Epithelial cell of proximal tubule (primary cell): ENCODE measurements around the gene ATRNL1. TPM values are rescaled to one million over a fixed set of nuclear protein-coding genes. Genes with fewer than 3 reads are reported as not detected.
"Not testable (repeated sequence)": the region's sequence is repeated elsewhere in the genome, so short reads cannot be mapped to it uniquely, and the experiment has no call there.

ENCODE experiments used
- DNase-seq: peaks from one replicate; pipeline ENCODE4 v3.0.0-alpha.2; 2011; ENCODE audit warnings: low read depth
- H3K4me3 ChIP-seq: 2 replicates; pipeline ENCODE4 v1.5.1; 2011; ENCODE audit warnings: low read depth, mild to moderate bottlenecking, low read length
- CTCF ChIP-seq: conservative IDR thresholded peaks from 2 replicates; pipeline ENCODE4 v1.5.1; 2012; ENCODE audit warnings: low read depth, mild to moderate bottlenecking, low read length
- total RNA-seq: library from RNA; depleted of rRNA; stranded (reverse); fragments of >200 nt; gene quantifications from 2 replicates; pipeline ENCODE4 v1.2.3, GENCODE V29; 2015

ATRNL1 gene
- total RNA-seq, 1 donor from 2014 or later: 12.4 TPM

DNA sequence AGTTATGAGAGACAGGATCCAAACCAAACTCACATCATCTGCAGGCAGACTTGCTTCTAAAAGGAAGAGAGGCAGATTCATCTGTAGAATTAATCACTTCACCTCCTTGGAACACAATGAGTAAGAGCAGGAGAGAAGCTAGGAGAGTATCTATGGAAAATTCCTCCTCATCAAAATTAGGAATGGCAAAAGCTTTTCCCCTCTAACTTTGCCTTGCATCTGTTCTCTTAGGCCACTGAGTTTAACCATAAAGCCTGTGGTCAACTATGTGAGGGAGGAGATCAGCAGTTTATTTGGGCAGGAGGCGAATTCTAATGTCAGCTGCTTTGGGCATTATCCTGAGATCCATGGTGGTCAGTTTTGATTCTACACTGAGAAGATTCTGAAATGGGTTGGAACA, 618.1 kb downstream of the ATRNL1 start:
- no peak overlapping the region for H3K4me3 ChIP-seq
- no peak for DNase-seq
- TF ChIP-seq CTCF: no peak

DNA sequence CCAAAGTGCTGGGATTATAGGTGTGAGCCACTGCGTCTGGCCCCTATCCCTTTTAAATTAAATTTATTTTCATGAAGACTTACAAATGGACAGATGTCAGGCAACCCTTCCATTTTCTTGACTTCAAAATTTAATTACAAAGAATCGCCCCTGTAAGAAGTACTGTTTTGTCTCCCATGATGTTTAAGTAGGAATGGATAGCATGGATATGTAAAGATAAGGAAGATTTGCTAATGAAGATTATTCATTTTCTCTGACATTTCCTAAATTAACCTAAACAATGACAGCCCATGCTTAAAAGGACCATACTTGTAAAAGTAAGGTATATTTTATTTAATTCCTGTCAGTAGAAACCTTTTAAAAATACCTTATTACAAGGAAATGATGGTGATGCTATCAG, 627.0 kb downstream of the ATRNL1 start:
- H3K4me3 ChIP-seq: no peak overlapping the region

DNA sequence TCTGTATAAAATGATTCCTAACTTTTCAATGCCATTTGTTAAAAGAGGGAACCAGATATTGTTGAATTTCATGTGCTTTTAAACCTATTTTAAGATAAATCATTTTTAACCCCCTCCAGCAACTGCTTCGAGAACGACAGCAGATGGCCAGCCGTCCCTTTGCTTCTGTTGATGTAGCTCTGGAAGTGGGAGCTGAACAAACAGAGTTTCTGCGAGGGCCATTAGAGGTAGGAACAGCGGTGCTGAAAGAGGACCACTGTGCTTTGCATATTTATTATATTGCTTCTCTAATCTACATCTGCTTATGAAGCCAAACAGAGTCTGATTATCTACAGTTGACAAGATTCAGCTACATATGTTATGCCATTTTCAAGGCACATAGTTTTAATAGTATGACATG, 634.0 kb downstream of the ATRNL1 start:
- no peak for DNase-seq
- TF ChIP-seq CTCF: no peak
- no peak overlapping the region for H3K4me3 ChIP-seq

More for the DNA sequence above, 627.0 kb downstream of the ATRNL1 start:
- DNase-seq: no peak
- TF ChIP-seq CTCF: no peak

DNA sequence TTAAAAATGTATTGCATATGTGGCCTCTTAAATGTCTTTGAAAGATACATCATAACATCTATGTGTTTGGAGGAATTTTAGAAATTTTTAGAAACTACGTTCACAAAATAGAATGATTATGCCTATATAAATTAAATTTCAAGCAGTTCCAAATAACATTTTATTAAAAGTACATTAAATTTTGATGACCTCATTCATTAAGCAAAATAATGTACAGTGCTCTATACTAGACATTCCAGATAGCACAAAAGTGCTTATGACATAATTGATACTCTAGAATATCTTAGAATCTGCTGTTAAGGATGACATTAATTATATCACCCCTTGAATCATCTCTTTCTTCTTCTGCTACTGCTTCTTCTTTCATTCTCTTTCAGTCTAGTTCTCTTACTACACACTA, 650.9 kb downstream of the ATRNL1 start:
- no peak for DNase-seq
- TF ChIP-seq CTCF: no peak
- no peak overlapping the region for H3K4me3 ChIP-seq

- H3K4me3 ChIP-seq: no peak overlapping the region
- no peak for TF ChIP-seq CTCF
- DNase-seq: no peak
Observed at GRCh38 chr10:115745943-115746342, 652.8 kb downstream of the ATRNL1 start.

- no peak for DNase-seq
- no peak for TF ChIP-seq CTCF
- no peak overlapping the region for H3K4me3 ChIP-seq
Observed at GRCh38 chr10:115747811-115748210, 654.6 kb downstream of the ATRNL1 start.

- H3K4me3 ChIP-seq, DNase-seq: not testable (repeated sequence)
Observed at GRCh38 chr10:115758488-115758887, 665.3 kb downstream of the ATRNL1 start.

DNA sequence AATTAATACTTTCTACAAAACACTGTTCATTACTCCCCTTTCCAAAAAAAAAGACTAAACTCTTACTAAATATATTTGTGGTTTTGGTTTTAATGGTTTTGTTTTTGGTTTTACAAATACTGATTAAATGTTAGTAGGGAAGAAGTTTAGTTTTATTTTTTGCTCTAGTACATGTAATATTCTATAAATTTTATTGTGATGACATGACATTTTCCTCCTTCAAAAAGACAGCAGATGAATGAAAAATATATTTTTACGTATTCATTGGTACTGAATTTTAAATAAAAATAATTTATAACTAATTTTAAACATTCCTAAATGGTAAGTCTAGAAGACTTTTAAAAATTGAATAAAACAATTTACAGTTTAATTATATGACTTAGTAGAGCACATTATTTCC, 667.0 kb downstream of the ATRNL1 start:
- H3K4me3 ChIP-seq: no peak overlapping the region
- DNase-seq: no peak
- TF ChIP-seq CTCF: no peak
